Stimulated activated memory B cell treated with anti-CD40 and anti-IgM and Interleukin-4, amounts not matched to agents 10 μg/mL and 1 μg/mL and 100 μg/mL, for 72 hours (primary cell): Measurements from ENCODE around the gene ALOX5.
"Not testable (repeated sequence)": the region's sequence is repeated elsewhere in the genome, so short reads cannot be mapped to it uniquely, and the experiment has no call there.

Source experiments
- ATAC-seq: fragments of 150-1000 bp; cut with Tn5 transposase; 2 replicates; pipeline ENCODE4 v1.10.0; 2021
- H3K27ac Mint-ChIP-seq: one replicate; pipeline ENCODE4 v1.8.0; 2022; ENCODE audit warnings: mild to moderate bottlenecking, mixed read lengths
- H3K27me3 Mint-ChIP-seq: one replicate; pipeline ENCODE4 v1.8.0; 2022; ENCODE audit warnings: mixed read lengths
- H3K36me3 Mint-ChIP-seq: one replicate; pipeline ENCODE4 v1.8.0; 2022; ENCODE audit warnings: mixed read lengths
- H3K4me1 Mint-ChIP-seq: one replicate; pipeline ENCODE4 v1.8.0; 2022; ENCODE audit warnings: mixed read lengths
- H3K4me3 Mint-ChIP-seq: one replicate; pipeline ENCODE4 v1.8.0; 2022; ENCODE audit warnings: mild to moderate bottlenecking, moderate library complexity, mixed read lengths
- H3K9me3 Mint-ChIP-seq: one replicate; pipeline ENCODE4 v1.8.0; 2022; ENCODE audit warnings: mixed read lengths

Gene ALOX5

GRCh38 chr10:45373576-45374349, at the start of gene ALOX5:
ALOX5 (plus strand) TSS chr10:45374216; CDS start chr10:45374280, 64 bp downstream.
- no peaks in the 10 kb centered on the region for H3K27me3 Mint-ChIP-seq

DNA sequence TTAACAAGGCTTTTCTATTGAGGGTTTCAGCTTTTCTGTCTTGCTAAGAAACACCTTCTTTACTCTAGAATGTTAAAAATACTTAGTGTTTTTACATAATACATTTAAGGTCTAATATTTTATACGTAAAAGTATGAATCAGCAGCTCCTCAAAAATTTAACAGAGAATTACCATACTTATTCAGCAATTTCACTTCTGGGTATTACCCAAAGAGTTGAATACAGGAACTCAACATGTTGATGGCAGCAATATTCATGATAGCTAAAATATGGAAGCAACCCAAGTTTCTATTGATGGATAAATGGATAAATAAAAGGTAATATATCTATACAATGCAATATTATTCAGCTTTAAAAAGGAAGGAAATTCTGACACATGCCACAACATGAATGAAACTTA, 48.9 kb upstream of the ALOX5 start:
- no peak overlapping the region for H3K4me3 Mint-ChIP-seq
- ATAC-seq, result no peak
- H3K36me3 Mint-ChIP-seq, result no peaks in the 10 kb centered on the region
- H3K27me3 Mint-ChIP-seq, result no peaks in the 10 kb centered on the region
- no peak overlapping the region for H3K27ac Mint-ChIP-seq
- H3K9me3 Mint-ChIP-seq, result peaks cover 19% of the 10 kb centered on the region
- H3K4me1 Mint-ChIP-seq, result no peaks in the 10 kb centered on the region

More at GRCh38 chr10:45373576-45374349, at the start of gene ALOX5:
- Mint-ChIP-seq H3K4me1 (peaks cover 87% of the 10 kb centered on the region), H3K9me3 (no peaks in the 10 kb centered on the region), H3K27ac (peak within 1 kb of the TSS; percentile 88), H3K36me3 (peaks cover 15% of the 10 kb centered on the region), H3K4me3 (peak within 1 kb of the TSS; percentile 92)
- ATAC-seq, result peak; percentile 79

- not testable (repeated sequence) for ATAC-seq, H3K27ac Mint-ChIP-seq, H3K27me3 Mint-ChIP-seq, H3K4me3 Mint-ChIP-seq, H3K4me1 Mint-ChIP-seq, H3K36me3 Mint-ChIP-seq
- peaks cover 26% of the 10 kb centered on the region for H3K9me3 Mint-ChIP-seq
These were observed 47.2 kb upstream of the ALOX5 start for GRCh38 chr10:45326864-45327263.

- H3K27ac Mint-ChIP-seq, ATAC-seq, H3K4me3 Mint-ChIP-seq, H3K36me3 Mint-ChIP-seq, H3K27me3 Mint-ChIP-seq, H3K4me1 Mint-ChIP-seq: not testable (repeated sequence)
- H3K9me3 Mint-ChIP-seq, result peaks cover 17% of the 10 kb centered on the region
These were observed 42.2 kb upstream of the ALOX5 start for GRCh38 chr10:45331824-45332223.

GRCh38 chr10:45339894-45340293, 34.1 kb upstream of the ALOX5 start:
- H3K36me3 Mint-ChIP-seq, result peaks cover 34% of the 10 kb centered on the region
- H3K4me3 Mint-ChIP-seq, result no peak overlapping the region
- no peak overlapping the region for H3K27ac Mint-ChIP-seq
- peaks cover 17% of the 10 kb centered on the region for H3K4me1 Mint-ChIP-seq
- H3K27me3 Mint-ChIP-seq, result no peaks in the 10 kb centered on the region
- no peak for ATAC-seq
- peaks cover 6% of the 10 kb centered on the region for H3K9me3 Mint-ChIP-seq

- H3K27ac Mint-ChIP-seq, ATAC-seq, H3K27me3 Mint-ChIP-seq, H3K4me3 Mint-ChIP-seq, H3K9me3 Mint-ChIP-seq: not testable (repeated sequence)
- Mint-ChIP-seq H3K4me1 (peaks cover 17% of the 10 kb centered on the region), H3K36me3 (peaks cover 34% of the 10 kb centered on the region)
These were observed 33.6 kb upstream of the ALOX5 start for GRCh38 chr10:45340420-45340819.

- H3K36me3 Mint-ChIP-seq, result peaks cover 21% of the 10 kb centered on the region
- H3K4me1 Mint-ChIP-seq, result peaks cover 22% of the 10 kb centered on the region
- not testable (repeated sequence) for ATAC-seq, H3K27me3 Mint-ChIP-seq, H3K9me3 Mint-ChIP-seq, H3K4me3 Mint-ChIP-seq, H3K27ac Mint-ChIP-seq
These were observed 27.2 kb upstream of the ALOX5 start for GRCh38 chr10:45346652-45347335.

GRCh38 chr10:45347464-45347863, 26.6 kb upstream of the ALOX5 start:
- Mint-ChIP-seq H3K4me1 (peaks cover 23% of the 10 kb centered on the region), H3K36me3 (peaks cover 19% of the 10 kb centered on the region)
- H3K4me3 Mint-ChIP-seq, H3K27ac Mint-ChIP-seq, ATAC-seq, H3K9me3 Mint-ChIP-seq, H3K27me3 Mint-ChIP-seq: not testable (repeated sequence)

GRCh38 chr10:45348196-45348765, 25.7 kb upstream of the ALOX5 start:
- ATAC-seq, H3K27ac Mint-ChIP-seq: not testable (repeated sequence)

DNA sequence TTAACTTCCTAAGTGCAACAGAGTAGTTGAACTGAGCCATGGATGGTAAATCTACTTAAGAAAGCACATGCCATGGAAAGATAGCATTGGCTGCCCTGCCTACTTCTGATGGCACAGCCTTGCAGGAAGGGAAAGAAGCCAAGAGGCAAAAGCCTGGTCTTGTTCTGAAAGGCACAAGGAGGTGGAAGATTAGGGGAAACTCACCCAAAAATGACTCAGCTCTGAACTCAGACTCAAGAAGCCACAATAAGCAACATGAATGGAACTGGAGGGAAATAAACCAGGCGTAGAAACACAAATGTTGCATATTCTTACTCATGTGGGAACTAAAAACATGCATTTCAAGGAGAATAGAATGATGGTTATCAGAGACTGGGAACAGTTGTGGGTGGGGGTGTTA, 20.8 kb upstream of the ALOX5 start:
- H3K9me3 Mint-ChIP-seq, result no peaks in the 10 kb centered on the region
- H3K27ac Mint-ChIP-seq, result peak overlapping the region; percentile 92
- no peaks in the 10 kb centered on the region for H3K36me3 Mint-ChIP-seq
- H3K27me3 Mint-ChIP-seq, result no peaks in the 10 kb centered on the region
- peak; percentile 66 for ATAC-seq
- peak overlapping the region; percentile 73 for H3K4me3 Mint-ChIP-seq
- H3K4me1 Mint-ChIP-seq, result peaks cover 56% of the 10 kb centered on the region

More at GRCh38 chr10:45348196-45348765, 25.7 kb upstream of the ALOX5 start:
- H3K4me1 Mint-ChIP-seq, result peaks cover 25% of the 10 kb centered on the region
- not testable (repeated sequence) for H3K27me3 Mint-ChIP-seq, H3K9me3 Mint-ChIP-seq, H3K4me3 Mint-ChIP-seq
- H3K36me3 Mint-ChIP-seq, result peaks cover 12% of the 10 kb centered on the region

DNA sequence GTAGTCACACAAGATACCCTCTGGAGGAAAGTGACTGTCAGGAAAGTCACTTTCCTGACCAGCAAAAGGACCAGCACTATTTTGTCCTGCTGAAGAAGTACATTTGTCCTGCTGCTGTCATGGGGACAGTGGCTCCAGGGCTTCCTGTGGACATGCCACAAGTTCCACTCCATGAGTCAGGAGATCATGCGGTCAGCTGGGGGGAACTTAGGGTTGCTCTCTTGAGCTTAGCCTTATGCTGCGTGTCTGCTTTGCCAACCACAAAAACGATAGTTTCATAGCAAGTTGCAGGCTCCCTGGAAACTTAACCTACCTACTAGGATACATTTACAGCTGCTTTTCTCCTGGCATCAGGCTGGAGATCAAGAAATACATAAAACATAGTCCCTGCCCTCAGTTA, 19.8 kb upstream of the ALOX5 start:
- Mint-ChIP-seq H3K4me3 (no peak overlapping the region), H3K27me3 (no peaks in the 10 kb centered on the region), H3K36me3 (no peaks in the 10 kb centered on the region), H3K9me3 (no peaks in the 10 kb centered on the region), H3K27ac (peak overlapping the region; percentile 26), H3K4me1 (peaks cover 63% of the 10 kb centered on the region)
- peak; percentile 73 for ATAC-seq

GRCh38 chr10:45355494-45355893, 18.5 kb upstream of the ALOX5 start:
- peaks cover 7% of the 10 kb centered on the region for H3K36me3 Mint-ChIP-seq
- no peak for ATAC-seq
- no peak overlapping the region for H3K4me3 Mint-ChIP-seq
- peak overlapping the region; percentile 26 for H3K27ac Mint-ChIP-seq
- no peaks in the 10 kb centered on the region for H3K27me3 Mint-ChIP-seq
- peaks cover 73% of the 10 kb centered on the region for H3K4me1 Mint-ChIP-seq
- H3K9me3 Mint-ChIP-seq, result peaks cover 4% of the 10 kb centered on the region

- H3K36me3 Mint-ChIP-seq, result peaks cover 17% of the 10 kb centered on the region
- not testable (repeated sequence) for ATAC-seq, H3K27me3 Mint-ChIP-seq, H3K9me3 Mint-ChIP-seq, H3K4me3 Mint-ChIP-seq
- peak overlapping the region; percentile 33 for H3K27ac Mint-ChIP-seq
- H3K4me1 Mint-ChIP-seq, result peaks cover 72% of the 10 kb centered on the region
These were observed 15.1 kb upstream of the ALOX5 start for GRCh38 chr10:45358961-45359360.

- not testable (repeated sequence) for H3K9me3 Mint-ChIP-seq, ATAC-seq, H3K27me3 Mint-ChIP-seq
- Mint-ChIP-seq H3K27ac (peak overlapping the region; percentile 30), H3K4me1 (peaks cover 59% of the 10 kb centered on the region), H3K36me3 (peaks cover 29% of the 10 kb centered on the region), H3K4me3 (peak overlapping the region; percentile 47)
These were observed 11.8 kb upstream of the ALOX5 start for GRCh38 chr10:45361983-45362799.

GRCh38 chr10:45367643-45368042, 6.4 kb upstream of the ALOX5 start:
- H3K9me3 Mint-ChIP-seq, H3K27me3 Mint-ChIP-seq, H3K4me3 Mint-ChIP-seq, ATAC-seq: not testable (repeated sequence)
- peaks cover 74% of the 10 kb centered on the region for H3K4me1 Mint-ChIP-seq
- H3K36me3 Mint-ChIP-seq, result peaks cover 14% of the 10 kb centered on the region
- H3K27ac Mint-ChIP-seq, result peak overlapping the region; percentile 82
